GM18520 (cell line): ENCODE measurements around the gene PDK4.

Experiments
- ATAC-seq: cut with Tn5 transposase; IDR thresholded peaks from one replicate; pipeline ENCODE4 v1.9.1; 2021; ENCODE audit not compliant: unreplicated experiment

Gene PDK4

DNA sequence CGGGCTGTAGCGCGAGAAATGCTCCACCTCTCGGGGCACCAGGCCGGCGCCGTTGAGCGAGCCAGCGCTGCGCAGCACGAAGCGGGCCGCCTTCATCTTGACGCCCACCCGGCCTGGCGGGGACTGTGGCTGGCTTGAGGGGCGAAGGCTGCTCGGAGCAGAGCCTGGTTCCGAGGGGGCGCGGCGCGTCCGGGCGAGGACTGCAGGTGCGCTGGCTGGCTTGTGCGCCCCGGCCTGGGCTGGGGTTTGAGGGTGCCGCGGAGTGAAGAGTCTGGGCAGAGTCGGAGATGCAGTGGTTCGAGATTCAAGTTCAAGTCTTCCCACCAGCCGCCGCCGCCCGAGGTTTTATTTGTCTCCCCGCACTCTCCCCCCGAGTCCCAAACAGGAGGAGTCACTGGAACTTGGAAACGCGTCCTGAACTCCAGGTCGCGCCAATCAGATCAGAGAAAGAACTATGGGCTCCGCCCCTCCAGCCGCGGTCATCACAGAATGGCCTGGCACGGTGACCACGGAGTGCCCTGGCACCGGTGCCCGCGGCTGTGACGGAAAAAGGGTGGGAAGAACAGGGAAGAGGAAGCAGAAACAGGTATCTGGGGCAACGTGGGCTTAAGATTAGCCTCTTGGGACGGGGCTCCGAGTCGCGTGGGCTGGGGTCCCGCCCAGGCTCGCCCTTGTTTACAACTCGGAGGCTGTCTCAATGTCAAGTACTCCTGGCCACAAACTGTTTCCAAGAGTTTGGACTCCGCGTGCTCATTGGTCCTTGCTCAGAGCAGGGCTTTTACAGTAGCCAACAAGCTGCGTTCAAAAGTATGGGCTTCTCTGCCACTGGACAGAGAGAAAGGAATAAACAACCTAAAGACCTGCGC, at the start of gene PDK4:
Gene PDK4, minus strand, starts transcription at position 319 of the 866 bp plus-strand sequence. Its CDS starts 223 bp downstream, at position 96.
- ATAC-seq: no peak

DNA sequence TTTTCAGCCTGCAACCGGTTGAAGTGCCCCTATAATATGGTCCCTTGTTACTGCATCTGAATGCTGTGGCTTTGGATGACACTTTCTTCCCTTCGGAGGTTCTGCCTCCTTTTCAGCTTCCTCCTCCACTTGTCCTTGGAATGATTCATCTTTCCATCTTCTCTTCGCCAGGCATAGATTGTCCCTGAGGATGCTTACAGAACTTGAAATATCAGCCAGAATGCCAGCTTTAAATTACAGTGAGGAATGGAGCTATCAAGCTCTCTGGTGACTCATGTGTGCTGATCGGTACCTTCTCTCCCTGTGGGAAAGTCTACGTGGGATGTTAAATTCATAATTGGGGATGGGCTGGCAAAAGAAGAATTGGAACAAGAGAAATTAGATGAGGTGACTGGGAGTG, 45.9 kb upstream of the PDK4 start:
- ATAC-seq: no peak

DNA sequence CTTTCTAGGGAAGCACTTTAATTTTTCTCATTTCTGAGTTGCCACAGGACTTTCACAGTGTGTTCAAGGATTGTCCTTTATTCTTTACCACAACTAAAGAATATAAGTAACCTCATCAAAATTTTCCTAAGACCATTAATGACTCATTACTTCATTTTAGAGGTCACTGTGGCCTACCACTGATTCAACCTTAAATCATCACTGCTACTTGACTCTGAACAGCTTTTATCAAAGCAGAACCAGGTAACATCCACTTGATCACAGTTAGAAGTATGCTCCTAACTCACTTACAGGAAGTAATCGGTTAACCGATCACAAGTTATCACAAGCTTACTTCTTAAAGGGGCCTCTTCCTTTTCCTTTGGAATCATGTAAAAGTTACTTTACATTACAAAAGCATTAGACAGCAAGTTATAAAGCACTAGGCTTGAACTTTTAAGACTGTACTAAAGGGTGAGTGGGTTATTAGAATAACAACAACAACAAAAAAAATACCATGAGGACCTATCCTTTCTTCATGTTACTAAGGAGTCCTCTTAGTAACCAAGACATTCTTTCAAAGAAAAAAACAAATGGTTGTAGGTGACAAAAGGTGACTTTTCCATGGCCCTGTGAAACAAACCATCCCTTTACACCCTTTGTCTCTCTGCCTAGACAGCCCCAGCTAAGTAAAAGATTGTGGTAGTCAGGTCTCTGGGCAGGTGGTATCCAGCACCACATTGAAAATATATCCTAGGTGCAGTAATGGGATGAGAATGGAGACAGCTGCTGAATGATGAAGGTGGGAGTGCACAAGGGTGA, 40.0 kb upstream of the PDK4 start:
- ATAC-seq: no peak

DNA sequence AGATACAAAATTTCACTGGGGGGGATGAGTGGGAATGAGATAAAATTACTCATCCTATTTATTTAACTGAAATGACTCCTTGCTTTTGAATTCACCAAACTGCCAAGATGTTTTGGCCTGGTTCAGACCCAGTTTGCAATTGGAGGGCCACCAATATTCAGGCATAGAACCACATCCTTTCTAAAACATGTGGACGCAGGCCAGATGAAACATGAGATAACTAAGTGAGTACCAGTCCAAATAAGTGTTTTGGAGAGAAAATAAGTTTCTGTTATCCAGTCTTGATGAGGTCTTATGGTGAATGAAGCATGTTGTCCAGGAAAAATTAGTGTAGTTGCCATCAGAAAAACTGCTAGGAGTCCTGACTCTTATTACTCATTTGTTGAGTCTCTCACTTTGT, 36.3 kb upstream of the PDK4 start:
- ATAC-seq: no peak

DNA sequence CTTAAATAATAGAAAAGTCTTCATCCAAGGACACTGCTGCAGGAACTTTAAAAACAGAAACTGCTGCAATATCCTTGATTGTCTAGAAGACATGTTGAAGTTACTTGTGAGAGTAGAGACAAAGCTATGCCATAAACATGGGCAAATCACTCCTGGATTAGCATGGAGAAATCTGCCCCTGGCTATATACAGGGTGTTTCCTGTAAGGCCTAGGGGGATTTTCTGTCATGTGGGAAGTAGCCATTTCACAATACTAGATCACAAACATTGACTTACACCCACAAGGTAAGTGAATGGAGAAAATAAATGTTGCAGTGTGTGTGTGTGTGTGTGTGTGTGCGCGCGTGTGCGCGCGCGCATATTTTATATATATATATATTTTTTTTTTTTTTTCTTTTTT, 35.2 kb upstream of the PDK4 start:
- no peak for ATAC-seq

DNA sequence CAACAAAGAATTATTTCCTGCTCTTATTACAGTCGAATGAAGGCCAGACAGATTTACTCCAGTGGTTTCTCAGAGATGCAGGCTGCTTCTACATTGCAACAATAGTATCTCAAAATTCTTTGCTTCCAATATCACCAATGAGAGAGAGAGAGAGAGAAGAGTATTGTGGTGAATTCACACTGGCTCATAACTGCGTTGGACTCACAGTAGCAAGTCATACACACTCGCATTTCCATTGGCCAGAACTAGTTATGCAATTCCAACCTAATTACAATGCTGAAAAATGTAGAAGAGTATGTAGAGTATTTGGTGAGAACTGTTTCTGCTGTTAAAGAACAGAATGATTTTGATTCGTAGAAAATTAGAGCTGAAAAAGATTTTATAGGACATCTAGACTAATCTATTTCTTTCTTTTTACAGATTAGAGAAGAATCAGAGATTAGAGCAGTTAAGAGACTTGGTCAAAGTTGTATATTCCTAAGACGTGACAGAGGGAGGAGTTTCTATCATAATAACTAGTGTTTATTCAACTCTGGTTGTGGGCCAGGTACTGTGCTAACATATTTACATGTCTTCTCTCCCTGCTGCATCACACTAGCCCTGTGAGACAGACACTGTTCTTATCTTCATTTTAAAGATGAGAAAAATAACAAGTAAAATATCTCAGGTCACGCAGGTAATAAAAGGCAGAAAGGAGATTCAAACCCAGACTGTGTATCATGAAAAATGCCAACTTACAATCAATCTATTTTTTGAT, 34.6 kb upstream of the PDK4 start:
- ATAC-seq: no peak

DNA sequence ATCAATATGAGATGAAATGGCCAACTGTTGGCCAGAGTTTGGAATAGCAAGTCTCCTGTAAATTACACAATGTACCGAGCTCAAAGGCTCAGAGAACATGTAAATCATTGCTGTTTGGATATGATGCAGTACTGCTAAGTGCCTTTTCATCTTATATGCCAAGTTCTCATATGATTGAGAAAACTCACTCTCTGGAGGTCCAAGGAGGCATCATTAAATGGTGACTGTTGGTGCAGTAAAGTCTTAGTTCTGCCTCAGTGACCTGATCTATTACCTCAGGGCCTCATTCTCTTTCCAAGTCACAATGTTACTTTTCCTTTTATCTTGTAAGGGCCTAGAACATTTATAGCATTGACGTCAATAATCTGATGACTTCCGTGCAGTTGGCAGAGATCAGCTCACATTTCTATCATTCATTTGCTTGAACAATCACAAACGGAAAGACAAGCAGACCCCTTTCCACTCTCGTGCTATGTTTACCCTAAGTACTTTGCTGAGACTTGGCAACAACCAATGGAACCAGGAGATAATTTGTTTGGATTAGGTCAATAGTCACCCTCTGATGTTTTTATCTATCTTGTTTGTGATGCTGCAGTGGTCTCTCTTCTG, 32.6 kb upstream of the PDK4 start:
- no peak for ATAC-seq

DNA sequence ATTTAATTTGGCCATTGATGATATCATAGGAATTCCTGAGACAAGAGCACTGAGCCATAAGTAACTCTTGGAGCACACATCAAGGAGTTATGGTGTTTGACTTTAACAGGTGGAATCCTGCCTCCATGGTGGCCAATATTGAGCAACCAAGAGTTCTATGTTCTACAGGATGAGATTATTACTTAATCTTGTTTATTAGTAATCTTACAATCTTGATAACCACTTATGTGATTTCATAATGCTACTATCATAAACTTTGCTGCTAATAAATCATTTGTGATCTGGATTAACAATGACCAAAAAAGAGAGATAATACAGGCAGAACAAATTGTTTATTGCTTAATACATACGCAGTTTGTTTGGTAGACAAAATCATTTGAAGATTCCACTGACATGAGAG, 27.5 kb upstream of the PDK4 start:
- ATAC-seq: no peak

DNA sequence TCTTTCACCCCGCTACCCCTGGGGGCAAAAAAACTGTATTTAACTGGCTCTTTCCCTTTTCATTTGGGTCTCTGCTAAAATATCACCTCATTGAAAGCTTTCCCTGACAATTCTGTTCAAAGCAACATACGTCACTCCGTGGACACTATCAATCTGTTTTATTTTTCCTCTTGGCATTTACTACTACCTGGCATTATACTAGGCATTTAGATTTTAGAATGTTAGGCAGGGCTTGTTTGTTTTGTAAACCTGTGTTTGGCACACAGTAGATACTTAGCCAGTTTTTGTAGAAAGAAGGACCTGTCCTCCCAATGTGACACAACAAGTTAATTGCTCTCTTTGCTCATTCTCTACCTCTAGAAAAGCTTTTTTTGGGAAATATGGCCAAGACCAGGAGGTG, 26.5 kb upstream of the PDK4 start:
- ATAC-seq: no peak

DNA sequence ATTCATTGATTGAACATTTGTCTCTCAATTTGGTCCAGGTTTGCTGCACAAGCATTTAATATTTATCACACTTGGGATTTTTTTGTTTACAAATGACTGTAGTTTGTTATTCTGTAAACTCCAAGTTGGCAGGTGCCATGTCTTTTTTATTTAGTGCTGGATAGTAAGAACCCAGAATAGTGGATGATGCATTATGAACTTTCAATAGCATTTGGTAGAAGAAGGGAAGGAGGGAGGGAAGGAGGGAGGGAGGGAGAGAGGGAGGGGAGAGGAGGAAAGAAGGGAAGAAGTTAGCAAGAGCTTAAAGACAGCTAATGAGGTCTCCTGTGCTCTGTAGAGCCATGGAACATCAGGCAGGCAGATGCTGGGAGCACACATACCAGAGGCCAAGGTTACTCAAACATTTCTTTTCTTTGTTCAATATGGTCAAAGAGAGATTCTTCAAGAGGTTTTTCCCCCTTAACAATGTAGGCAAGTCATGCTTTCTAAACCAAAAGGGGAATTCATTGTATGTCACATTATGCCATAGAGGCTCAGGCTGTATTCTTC, 25.8 kb upstream of the PDK4 start:
- no peak for ATAC-seq

DNA sequence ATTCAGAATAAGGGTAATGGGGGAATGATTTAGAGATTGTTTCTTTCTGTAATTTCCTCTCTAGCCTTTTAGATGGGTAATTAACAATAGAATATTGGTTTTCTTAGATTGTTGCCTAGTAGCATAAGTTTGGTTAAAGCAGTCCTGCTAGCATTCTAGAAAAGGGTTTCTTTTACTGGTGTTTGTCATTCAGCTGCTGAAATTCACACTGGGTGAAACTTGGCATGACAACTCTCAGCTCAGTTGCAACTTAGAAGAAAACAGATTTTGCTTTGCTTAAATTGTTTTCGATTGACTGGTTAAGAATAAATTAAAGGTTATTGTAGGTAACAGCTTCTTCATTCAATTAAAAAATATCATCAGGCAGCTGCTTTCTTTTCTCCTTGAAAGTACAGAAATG, 25.1 kb upstream of the PDK4 start:
- no peak for ATAC-seq

DNA sequence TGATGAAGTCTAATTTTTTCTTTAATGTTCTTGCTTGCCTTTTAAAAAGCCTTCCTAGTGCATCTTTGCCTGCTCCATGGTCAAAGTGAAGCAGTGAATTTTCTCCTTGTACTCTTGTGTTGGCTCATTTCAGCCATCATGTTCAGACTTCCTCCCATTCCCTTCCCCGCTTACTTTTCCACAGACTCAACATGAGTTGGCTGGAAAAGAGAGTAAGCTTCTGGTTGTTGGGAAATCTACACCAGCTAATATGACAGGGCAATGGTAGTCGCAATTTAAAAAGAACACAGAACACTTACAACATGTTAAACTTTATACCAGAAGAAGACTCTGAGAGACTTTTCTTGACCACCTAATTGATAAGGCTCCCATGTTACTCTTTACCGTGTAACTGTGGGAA, 24.3 kb upstream of the PDK4 start:
- no peak for ATAC-seq

DNA sequence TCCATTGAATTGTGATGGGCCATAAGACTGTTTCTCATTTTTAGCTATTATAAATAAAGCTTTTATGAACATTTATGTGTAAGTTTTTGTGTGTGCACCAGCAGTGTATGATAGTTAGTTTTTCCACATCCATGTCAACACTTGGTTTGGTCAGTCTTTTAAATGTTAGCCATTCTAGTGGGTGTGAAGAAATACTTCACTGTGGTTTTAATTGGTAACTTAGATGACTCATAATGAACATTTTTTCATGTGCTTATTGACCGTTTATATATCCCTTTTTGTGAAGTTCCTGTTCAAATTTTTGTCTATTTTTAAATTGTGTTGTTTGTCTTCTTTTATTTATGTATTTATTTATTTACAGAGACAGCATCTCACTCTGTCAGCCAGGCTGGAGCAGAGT, 23.6 kb upstream of the PDK4 start:
- no peak for ATAC-seq

DNA sequence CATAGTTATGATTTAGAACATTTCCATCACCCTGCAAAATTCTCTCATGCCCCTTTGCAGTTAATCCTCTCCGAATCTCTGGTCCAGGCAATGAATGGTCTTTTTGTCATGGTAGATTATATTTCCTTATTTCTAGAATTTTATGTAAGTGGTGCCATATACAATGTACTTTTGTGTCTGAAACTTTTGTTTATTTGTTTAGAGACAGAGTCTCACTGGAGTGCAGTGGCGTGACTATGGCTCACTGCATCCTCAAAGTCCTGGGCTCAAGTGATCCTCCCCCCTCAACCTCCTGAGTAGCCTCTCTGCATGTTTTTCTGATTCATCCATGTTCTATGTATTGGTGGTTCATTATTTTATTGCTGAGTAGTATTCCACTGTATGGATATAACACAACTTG, 23.2 kb upstream of the PDK4 start:
- ATAC-seq: no peak

DNA sequence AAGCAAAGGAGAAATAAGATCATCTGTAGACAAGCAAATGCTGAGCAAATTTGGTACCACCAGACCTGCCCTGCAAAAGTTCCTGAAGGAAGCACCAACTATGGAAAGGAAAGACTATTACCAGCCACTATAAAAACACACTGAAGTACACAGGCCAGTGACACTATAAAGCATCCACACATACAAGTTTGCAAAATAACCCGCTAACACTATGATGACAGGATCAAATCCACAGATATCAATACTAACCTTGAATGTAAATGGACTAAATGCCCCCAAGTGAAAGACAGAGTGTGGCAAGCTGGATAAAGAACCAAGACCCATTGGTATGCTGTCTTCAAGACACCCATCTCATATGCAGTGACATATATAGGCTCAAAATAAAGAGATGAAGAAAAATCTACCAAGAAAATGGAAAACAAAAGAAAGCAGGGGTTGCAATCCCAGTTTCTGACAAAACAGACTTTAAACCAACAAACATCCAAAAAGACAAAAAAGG, 18.2 kb upstream of the PDK4 start:
- no peak for ATAC-seq

DNA sequence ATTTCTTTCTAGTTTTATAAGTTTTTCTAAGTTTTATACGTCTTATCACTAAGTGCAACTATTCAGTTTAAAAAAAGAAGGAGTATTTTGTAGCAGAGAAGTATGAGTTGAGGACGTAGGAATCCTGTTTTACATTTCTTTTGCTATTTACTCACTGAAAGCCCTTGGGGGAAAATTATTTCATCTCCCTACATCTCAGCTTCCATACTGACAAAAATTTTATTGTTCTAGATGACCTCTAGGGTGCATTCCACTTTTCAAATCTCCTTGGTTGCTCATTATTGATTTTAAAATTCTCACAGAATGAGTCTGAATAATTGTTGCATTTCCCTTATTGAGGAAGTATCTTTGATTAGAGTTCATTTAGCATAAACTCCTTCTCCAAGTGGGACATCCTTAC, 14.9 kb upstream of the PDK4 start:
- no peak for ATAC-seq

DNA sequence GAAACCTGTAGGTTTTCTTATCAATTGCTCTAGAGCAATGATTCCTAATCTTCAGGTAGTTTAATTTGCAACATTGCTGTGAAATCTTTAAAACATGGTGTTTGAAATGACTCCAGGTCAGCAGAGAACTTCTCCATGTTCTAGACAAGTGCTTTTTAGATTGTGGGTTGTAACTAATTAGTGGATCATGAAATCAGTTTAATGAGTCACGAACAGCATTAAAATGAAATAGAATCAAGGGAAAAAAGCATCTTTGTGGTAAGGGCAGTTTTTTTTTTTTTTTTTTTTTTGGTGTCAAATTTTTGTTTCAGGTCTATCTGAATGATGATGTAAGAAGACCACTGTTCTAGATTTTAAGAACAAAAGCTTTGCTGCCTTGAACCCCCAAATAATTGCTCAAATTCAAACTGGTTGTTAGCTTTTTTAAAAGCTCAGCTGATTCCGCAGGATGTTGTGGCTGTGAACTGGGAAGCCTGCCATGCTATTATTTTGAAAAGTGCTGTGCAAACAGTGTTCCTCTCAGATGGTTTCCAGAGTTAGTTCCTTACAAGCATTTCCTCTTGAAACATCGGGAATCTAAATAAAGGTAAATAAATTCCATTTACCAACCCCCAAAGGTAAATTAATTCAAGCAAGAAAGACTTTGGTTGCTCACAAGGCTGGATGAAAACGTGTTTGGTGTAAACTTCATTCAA, 13.1 kb upstream of the PDK4 start:
- no peak for ATAC-seq

DNA sequence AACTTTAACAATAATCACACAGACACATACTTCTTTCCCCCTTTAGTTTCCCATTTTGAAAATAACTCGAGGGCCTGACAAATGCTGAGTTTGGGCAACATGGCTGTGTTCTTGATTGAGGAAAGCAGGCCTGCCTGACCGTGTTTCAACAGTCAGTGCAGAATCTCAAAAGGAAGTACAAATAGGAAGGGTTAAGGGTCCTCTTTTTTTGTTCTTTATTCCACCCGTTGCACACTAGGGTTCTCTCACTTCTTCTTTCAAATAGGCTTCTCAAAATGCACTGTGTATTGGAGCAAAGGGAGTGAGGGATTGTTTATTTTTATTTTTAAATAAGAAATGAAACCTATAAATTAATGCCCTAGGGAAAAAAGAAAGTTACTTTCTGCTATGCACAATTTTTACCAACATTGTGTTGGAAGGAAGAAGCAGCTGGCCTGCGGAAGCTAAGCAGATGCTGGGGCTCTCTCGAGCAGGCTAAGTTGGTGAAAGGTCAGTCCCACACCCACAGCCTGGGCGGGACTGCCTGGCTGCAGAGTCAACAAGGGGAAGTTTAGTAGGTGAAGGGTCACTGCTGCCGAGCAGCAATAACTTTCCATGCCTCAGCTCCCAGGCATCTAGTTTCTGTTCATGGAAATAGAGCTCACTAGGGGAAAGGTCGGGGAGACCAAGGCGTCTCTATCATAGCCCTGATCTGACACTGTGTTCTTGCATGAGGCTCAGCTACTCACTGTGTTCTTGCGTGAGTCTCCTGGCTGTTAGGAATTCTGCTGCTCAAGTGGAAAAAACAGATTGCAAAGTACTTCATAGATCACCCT, 12.2 kb upstream of the PDK4 start:
- peak; percentile 99 for ATAC-seq

DNA sequence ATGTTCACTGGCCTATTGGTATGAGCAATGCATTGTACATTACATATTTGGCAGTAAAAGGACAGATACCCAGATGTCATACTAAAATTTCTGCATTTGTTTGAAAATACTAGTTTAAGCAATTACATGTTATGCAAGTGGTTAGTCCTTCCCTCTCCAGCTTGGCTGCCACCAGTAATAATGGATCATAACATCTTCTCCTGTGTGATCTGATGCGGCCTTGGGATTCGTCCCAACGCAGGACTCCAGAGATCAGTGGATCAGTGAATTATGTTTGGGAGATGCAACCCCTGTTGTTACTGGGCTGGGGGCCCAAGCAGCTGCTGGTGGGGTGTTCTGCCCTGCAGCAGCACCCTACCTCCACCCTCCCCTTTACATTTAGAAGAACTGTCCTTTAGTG, 11.2 kb upstream of the PDK4 start:
- ATAC-seq: no peak
